Ascending aorta (tissue), 2 donors: ENCODE measurements around the gene KATNB1. TPM values are rescaled to one million over a fixed set of nuclear protein-coding genes. Genes with fewer than 3 reads are reported as not detected.

Experiments
- DNase-seq, 2 donors: peaks; one replicate each; pipeline ENCODE4 v3.0.0-alpha.2; 2019; ENCODE audit warnings: low spot score in 2 of 2
- H3K27ac ChIP-seq, 2 donors: fragments of 200-600 bp; sonication (generic); one replicate each; pipeline ENCODE4 v1.5.1; 2016 to 2017; ENCODE audit warnings: mild to moderate bottlenecking in 1 of 2
- H3K27me3 ChIP-seq: fragments of 200-600 bp; sonication (generic); one replicate; pipeline ENCODE4 v1.5.1; 2017
- H3K36me3 ChIP-seq, 2 donors: fragments of 200-600 bp; sonication (generic); one replicate each; pipeline ENCODE4 v1.5.1; 2016
- H3K4me1 ChIP-seq, 2 donors: fragments of 200-600 bp; sonication (generic); one replicate each; pipeline ENCODE4 v1.5.1; 2016 to 2017; ENCODE audit warnings: mild to moderate bottlenecking in 1 of 2
- H3K4me3 ChIP-seq, 2 donors: fragments of 200-600 bp; sonication (generic); one replicate each; pipeline ENCODE4 v1.5.1; 2016 to 2017; ENCODE audit warnings: mild to moderate bottlenecking in 1 of 2
- H3K9me3 ChIP-seq, 2 donors: fragments of 200-600 bp; sonication (generic); one replicate each; pipeline ENCODE4 v1.5.1; 2016
- intact Hi-C: fragments of 100-400 bp; cut with DNase I; formaldehyde crosslinking; loops from one replicate; pipeline ENCODE4 v1.15.1; 2023
- total RNA-seq: library from RNA; depleted of rRNA; stranded (reverse); fragments of >200 nt; gene quantifications from one replicate; pipeline ENCODE4 v1.1.0, GENCODE V29; 2016
- TF ChIP-seq, protein P1 (sequence below), 3 experiments: fragments of 200-600 bp in 2 of 3; fragments of 450-650 bp in 1 of 3; sonication (generic) in 2 of 3; IDR thresholded peaks; one replicate each; pipeline ENCODE4 v1.5.1; 2016 to 2019; ENCODE audit warnings: antibody characterized with exemption in 3 of 3, mild to moderate bottlenecking in 1 of 3, moderate library complexity in 1 of 3

Gene KATNB1
- total RNA-seq, 1 donor from 2014 or later: 35.3 TPM

DNA sequence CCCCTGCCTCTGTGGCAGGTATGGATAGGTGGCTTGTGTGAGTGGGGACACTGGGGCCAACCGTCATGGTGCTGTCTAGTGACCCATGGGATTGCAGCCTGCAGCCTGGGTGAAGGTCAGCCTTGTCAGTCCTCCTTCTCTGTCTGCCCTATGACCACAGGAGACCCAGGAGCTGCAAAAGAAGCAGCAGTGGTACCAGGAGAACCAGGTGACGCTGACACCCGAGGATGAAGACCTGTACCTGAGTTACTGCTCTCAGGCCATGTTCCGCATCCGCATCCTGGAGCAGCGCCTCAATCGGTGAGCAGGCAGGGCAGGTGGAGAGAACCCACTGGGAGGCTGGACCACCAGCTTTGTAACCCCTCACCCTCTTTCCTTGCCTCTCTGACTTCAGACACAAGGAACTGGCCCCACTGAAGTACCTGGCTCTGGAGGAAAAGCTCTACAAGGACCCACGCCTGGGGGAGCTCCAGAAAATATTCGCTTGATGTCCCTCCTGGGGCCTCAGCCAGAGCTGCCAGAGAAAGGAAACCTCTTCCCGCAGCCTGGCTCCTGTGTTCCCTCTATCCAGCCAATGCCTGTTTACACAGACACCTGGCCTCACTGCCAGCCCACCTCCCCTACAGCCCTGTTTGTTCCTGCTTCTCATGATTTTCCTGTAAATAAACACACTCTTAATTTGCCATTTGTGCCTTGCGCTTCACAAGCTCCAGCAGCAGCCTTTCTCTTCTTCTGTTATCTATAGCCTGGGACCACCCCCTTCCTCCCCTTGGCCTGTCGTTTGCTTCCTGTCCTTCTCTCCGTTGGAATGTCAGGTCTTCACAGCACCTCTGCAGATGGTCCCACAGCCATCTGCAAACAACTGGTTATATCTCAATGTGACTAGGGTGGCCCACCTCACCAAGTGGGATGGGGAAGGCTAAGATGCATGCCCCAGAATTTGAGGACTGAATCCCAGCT, 4.5 kb upstream of the KATNB1 start:
- Histone ChIP-seq H3K36me3 (no peaks in the 10 kb centered on the region), H3K9me3 (no peaks in the 10 kb centered on the region), H3K27ac (peak overlapping the region; percentile 11 to 13), H3K27me3 (no peaks in the 10 kb centered on the region), H3K4me1 (peaks cover under 1 to 6% of the 10 kb centered on the region in 2 donors), H3K4me3 (no peak overlapping the region)
- intact Hi-C loops: loop anchor here (5.0 to 10.0 kb wide), 6 partner anchors 86 to 1306 kb away; partner anchors contain the start of genes AMFR, ARL2BP, CIAPIN1 and COQ9
- TF ChIP-seq, protein P1, sequence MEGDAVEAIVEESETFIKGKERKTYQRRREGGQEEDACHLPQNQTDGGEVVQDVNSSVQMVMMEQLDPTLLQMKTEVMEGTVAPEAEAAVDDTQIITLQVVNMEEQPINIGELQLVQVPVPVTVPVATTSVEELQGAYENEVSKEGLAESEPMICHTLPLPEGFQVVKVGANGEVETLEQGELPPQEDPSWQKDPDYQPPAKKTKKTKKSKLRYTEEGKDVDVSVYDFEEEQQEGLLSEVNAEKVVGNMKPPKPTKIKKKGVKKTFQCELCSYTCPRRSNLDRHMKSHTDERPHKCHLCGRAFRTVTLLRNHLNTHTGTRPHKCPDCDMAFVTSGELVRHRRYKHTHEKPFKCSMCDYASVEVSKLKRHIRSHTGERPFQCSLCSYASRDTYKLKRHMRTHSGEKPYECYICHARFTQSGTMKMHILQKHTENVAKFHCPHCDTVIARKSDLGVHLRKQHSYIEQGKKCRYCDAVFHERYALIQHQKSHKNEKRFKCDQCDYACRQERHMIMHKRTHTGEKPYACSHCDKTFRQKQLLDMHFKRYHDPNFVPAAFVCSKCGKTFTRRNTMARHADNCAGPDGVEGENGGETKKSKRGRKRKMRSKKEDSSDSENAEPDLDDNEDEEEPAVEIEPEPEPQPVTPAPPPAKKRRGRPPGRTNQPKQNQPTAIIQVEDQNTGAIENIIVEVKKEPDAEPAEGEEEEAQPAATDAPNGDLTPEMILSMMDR (IDR thresholded peaks at IDR 0.05): no peak
- DNase-seq: no peak

DNA sequence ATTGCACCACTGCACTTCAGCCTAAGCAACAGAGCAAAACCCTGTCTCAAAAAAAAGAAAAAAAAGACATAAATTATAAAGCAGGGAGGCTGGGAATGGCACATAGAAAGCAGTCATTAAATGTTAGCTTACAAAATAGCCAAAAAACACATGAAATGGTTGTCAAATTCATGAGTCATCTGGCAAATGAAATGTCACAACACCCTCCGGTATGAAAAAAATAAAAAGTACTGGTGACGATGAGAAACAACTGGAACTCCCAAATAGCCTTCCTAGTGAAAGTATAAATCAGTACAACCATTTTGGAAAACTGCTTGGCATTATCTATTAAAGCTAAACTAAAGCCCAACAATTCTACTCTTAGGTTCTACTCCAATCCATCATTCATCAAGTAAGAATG, 3.5 kb upstream of the KATNB1 start:
- intact Hi-C loops: loop anchor here (5.0 to 10.0 kb wide), 6 partner anchors 85 to 1307 kb away; partner anchors contain the start of genes AMFR, ARL2BP, CIAPIN1 and COQ9
- TF ChIP-seq, protein P1 (IDR thresholded peaks at IDR 0.05): no peak
- Histone ChIP-seq H3K4me1 (peaks cover 9 to 16% of the 10 kb centered on the region in 2 donors), H3K9me3 (no peaks in the 10 kb centered on the region), H3K4me3 (no peak overlapping the region), H3K27ac (peak overlapping the region in 1 of 2 donors; percentile 47), H3K36me3 (no peaks in the 10 kb centered on the region), H3K27me3 (no peaks in the 10 kb centered on the region)
- DNase-seq: no peak

DNA sequence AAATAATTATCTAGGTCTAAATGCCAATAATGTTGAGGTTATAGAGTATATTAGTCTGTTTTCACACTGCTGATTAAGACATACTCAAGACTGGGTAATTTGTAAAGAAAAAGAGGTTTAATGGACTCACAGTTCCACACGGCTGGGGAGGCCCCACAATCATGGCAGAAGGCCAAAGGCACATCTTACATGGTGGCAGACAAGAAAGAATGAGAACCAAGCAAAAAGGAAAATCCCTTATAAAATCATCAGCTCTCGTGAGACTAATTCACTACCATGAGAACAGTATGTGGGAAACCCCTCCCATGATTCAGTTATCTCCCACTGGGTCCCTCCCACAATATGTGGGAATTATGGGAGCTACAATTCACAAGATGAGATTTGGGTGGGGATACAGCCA, 2.9 kb upstream of the KATNB1 start:
- TF ChIP-seq, protein P1 (IDR thresholded peaks at IDR 0.05): no peak
- no peaks in the 10 kb centered on the region for H3K9me3 ChIP-seq
- no peak overlapping the region for H3K27ac ChIP-seq
- intact Hi-C loops: loop anchor here (5.0 to 10.0 kb wide), 6 partner anchors 85 to 1308 kb away; partner anchors contain the start of genes AMFR, ARL2BP, CIAPIN1 and COQ9
- no peak overlapping the region for H3K4me3 ChIP-seq
- H3K4me1 ChIP-seq: peaks cover 9 to 18% of the 10 kb centered on the region in 2 donors
- no peaks in the 10 kb centered on the region for H3K36me3 ChIP-seq
- no peak for DNase-seq
- no peaks in the 10 kb centered on the region for H3K27me3 ChIP-seq

DNA sequence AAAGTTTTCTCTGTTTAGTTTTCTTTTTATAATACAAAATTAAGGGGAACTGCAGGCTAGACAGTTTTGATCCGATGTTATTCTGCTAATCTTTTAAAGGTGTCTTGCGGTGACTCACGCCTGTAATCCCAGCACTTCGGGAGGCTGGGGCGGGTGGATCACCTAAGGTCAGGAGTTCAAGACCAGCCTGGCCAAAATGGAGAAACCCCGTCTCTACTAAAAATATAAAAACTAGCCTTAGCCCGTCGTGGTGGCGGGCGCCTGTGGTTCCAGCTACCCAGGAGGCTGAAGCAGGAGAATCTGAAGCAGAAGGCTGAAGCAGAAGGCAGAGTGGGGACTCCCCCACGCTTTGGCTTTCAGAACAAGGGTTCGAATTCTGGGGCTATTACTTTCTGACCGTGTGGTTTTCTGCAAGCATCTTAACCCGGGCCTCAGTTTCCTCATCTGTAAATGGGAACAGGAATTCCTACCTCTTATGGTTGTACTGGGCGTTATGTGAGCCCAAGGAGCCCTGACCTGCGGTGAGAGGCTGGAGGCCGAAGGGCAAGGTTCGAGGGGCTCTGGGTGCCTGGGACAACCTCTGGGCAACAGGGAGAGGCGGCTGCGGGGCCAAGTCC, 1.2 kb upstream of the KATNB1 start:
- Histone ChIP-seq H3K4me3 (peak overlapping the region; percentile 75 to 90), H3K27me3 (no peaks in the 10 kb centered on the region), H3K4me1 (peaks cover 9 to 18% of the 10 kb centered on the region in 2 donors), H3K27ac (peak overlapping the region; percentile 79 to 88), H3K9me3 (no peaks in the 10 kb centered on the region), H3K36me3 (no peaks in the 10 kb centered on the region)
- TF ChIP-seq, protein P1 (IDR thresholded peaks at IDR 0.05): no peak
- intact Hi-C loops: loop anchor here (2.0 to 10.0 kb wide), 9 partner anchors 68 to 1310 kb away; partner anchors contain the start of genes AMFR, ARL2BP, CCDC102A and CFAP20
- no peak for DNase-seq

DNA sequence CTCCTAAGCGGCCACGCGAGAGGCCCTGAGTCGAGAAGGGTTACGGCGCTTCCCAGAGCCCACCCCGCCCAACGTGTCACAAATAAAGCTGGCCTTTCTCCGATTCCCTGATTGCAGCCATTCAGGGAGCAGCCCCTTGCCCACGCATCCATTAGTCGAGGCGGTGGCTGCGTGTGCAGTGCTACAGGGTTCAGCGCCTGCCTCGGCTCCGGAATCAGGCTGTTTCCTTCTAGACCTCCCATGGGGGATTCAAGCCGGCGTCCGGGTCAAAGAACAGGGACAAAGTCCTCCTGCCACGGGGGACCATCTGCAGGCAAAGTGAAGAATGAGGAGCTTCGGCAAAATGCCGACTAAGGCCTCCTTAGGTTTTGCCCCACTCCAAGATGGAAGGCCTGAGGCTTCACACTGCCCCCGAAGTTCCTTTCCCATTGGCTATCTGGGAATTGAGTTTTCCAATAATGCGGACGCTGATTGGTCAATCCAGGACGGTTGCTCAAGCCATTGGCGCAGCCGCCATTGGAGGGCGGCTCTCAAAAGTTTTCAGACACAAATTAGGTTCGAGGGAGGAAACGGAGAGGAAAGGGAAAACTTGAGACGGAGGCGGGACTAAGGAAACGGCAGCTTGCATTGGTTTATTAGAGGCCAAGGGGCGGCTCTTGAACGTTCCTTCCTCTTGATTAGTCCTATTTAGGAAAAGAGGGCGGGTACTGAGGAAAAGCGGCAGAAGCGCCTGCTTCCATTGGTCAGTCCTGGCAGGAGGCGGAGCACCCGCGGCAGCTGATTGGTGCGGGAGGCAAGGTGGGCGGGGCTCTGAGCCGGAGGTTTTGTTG, 430 bp upstream of the KATNB1 start:
- DNase-seq: peak; percentile 99 to 100
- Histone ChIP-seq H3K4me3 (peak overlapping the region; percentile 82 to 91), H3K27me3 (no peaks in the 10 kb centered on the region), H3K4me1 (peaks cover 9 to 18% of the 10 kb centered on the region in 2 donors), H3K36me3 (no peaks in the 10 kb centered on the region), H3K9me3 (no peaks in the 10 kb centered on the region), H3K27ac (peak overlapping the region; percentile 79 to 88)
- intact Hi-C loops: loop anchor here (1.0 to 10.0 kb wide), 11 partner anchors 22 to 1310 kb away; partner anchors contain the start of genes AMFR, ARL2BP, CCDC102A and CFAP20
- TF ChIP-seq, protein P1 (IDR thresholded peaks at IDR 0.05): no peak
